GM21423 (cell line): ENCODE measurements around the gene HECTD3.
A peak's percentile ranks its signal among the peaks of the same experiment; 100 is the strongest.
"Not testable (repeated sequence)": the region's sequence is repeated elsewhere in the genome, so short reads cannot be mapped to it uniquely, and the experiment has no call there.

Experiments used
- ATAC-seq: cut with Tn5 transposase; IDR thresholded peaks from one replicate; pipeline ENCODE4 v1.9.1; 2021; ENCODE audit warnings: mild to moderate bottlenecking, moderate library complexity; ENCODE audit not compliant: unreplicated experiment

The HECTD3 gene

GRCh38 chr1:45014321-45015028, 3.4 kb upstream of the HECTD3 start:
- no peak for ATAC-seq

- no peak for ATAC-seq
These were observed 2.6 kb upstream of the HECTD3 start for GRCh38 chr1:45013551-45014209.

- ATAC-seq, result no peak
These were observed 1.6 kb upstream of the HECTD3 start for GRCh38 chr1:45012639-45013278.

- peak; percentile 73 for ATAC-seq
These were observed 914 bp upstream of the HECTD3 start, which contains the start of gene UROD for GRCh38 chr1:45011837-45012638. UROD (plus strand) TSS chr1:45012254; CDS start chr1:45012266, 12 bp downstream.

GRCh38 chr1:45009956-45010854, 919 bp downstream of the HECTD3 start:
- no peak for ATAC-seq

- no peak for ATAC-seq
These were observed 1.7 kb downstream of the HECTD3 start for GRCh38 chr1:45009296-45009865.

GRCh38 chr1:45008516-45008915, 2.6 kb downstream of the HECTD3 start:
- ATAC-seq, result no peak

- no peak for ATAC-seq
These were observed 3.0 kb downstream of the HECTD3 start for GRCh38 chr1:45008076-45008475.

GRCh38 chr1:45007311-45007710, 3.8 kb downstream of the HECTD3 start:
- no peak for ATAC-seq

GRCh38 chr1:45005761-45006160, 5.4 kb downstream of the HECTD3 start:
- no peak for ATAC-seq

GRCh38 chr1:45004281-45004920, 6.7 kb downstream of the HECTD3 start:
- ATAC-seq, result no peak

GRCh38 chr1:45003741-45004140, 7.4 kb downstream of the HECTD3 start:
- ATAC-seq, result no peak

GRCh38 chr1:45002650-45003645, 8.2 kb downstream of the HECTD3 start:
- ATAC-seq, result no peak

GRCh38 chr1:45001576-45001975, 9.5 kb downstream of the HECTD3 start:
- not testable (repeated sequence) for ATAC-seq

GRCh38 chr1:45001011-45001481, 10.1 kb downstream of the HECTD3 start:
- no peak for ATAC-seq

- no peak for ATAC-seq
These were observed 11.9 kb downstream of the HECTD3 start for GRCh38 chr1:44999232-44999631.

- ATAC-seq, result no peak
These were observed 15.5 kb downstream of the HECTD3 start for GRCh38 chr1:44995467-44996238.
